GM12864 (cell line): ENCODE measurements around the gene RASGEF1C.

Experiments used
- DNase-seq: peaks from one replicate; pipeline ENCODE4 v3.0.0-alpha.2; 2011; ENCODE audit warnings: low read depth
- H3K4me3 ChIP-seq: 2 replicates; pipeline ENCODE4 v1.5.1; 2011; ENCODE audit warnings: mild to moderate bottlenecking, low read depth, low read length, control low read depth
- CTCF ChIP-seq: IDR thresholded peaks from 2 replicates; pipeline ENCODE4 v1.5.1; 2011; ENCODE audit warnings: low read depth, mild to moderate bottlenecking, moderate library complexity, low read length, control low read depth, inconsistent platforms; ENCODE audit errors: missing control alignments

RASGEF1C gene

GRCh38 chr5:180084638-180085561, 124.1 kb downstream of the RASGEF1C start:
- DNase-seq = no peak
- H3K4me3 ChIP-seq = no peak overlapping the region
- no peak for TF ChIP-seq CTCF

- TF ChIP-seq CTCF = no peak
- no peak for DNase-seq
- no peak overlapping the region for H3K4me3 ChIP-seq
Measured at GRCh38 chr5:180083529-180084060, 125.4 kb downstream of the RASGEF1C start.

DNA sequence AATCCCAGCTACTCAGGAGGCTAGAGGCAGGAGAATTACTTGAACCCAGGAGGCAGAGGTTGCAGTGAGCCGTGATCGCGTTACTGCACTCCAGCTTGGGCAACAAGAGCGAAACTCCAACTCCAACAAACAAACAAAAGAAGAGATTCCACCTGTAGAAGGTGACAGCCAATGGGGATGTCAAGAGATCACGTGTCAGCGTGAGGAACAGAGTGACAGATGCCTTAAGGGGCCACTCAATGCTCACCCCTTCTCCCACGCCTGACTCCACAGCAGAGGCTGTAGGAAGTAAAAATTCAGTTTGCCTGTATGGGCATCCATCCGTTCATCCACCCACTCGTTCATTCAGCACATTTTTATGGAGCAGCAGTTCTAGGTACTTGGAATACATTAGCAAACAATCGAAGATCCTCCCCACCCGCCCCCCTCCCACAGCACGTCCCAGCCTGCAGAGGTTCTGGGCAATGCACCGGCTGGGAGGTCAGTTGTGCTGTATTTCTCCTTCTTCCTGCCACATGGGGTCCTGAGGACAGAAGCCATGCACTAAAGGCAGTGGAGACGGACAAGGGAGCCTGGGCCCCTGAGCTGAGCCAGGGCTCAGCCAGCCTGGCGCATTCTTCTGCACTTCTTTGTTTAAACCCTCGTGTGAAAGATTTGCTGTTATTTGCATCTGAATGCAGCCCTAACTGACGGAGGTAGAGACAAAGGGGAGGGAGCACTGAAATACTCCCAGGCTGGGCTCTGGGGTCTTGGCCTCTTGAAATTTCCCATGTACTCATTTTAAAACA, 126.2 kb downstream of the RASGEF1C start:
- TF ChIP-seq CTCF = no peak
- no peak for DNase-seq
- H3K4me3 ChIP-seq = no peak overlapping the region

DNA sequence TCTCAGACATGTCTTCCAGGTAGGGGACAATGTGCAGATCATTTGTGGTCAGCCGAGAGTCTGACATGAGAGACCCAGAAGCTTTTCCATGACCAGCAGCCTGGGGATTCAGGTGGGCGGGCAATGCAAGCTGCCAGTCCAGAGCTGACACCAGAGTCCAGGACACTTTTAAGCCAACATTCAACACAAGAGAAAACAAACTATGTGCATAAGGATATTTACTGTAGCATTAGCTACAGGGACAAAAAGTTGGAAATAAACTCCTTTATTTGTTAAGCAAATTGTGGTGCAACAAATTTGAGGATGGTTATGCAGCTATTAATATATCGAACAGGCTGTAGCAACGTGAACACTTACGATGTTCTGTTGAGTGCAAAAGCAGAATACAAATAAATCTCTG, 127.5 kb downstream of the RASGEF1C start:
- no peak overlapping the region for H3K4me3 ChIP-seq
- no peak for TF ChIP-seq CTCF
- DNase-seq = no peak

GRCh38 chr5:180080486-180081280, 128.3 kb downstream of the RASGEF1C start:
- no peak for DNase-seq
- H3K4me3 ChIP-seq = no peak overlapping the region
- TF ChIP-seq CTCF = no peak

DNA sequence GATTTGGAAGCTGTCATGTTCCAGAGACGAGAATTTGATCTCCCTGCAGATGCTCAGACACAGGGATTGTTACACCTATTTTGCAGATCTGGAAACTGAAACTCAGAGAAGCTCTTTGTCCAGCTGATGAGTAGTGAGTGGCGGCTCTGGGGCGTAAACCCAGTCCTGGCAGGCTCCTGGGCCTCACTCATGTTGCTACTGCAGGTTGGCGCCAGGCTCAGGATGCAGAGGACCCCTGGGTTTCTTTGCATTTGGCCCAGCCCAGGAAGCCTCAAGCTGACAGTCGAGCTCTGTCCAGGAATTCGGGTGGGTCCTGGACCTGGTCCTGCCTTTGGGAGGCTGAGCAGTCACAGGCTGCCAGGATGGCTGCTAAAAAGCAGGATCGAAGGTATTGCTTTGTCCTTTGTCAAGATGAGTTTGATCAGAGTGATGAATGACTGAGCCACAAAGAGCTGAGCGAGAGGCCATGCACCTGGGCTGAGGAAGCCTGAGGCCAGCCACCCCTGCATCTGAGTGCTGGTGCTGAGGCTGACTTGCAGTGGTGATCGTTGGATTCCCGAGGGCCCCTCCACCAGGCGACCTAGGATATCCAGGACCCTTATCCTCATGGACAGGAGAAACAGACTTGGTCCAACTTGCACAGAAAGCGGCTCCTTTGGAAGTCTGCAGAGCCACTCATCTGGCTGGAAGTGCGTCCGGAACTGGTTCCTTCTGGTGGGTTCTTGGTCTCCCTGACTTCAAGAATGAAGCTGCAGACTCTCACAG, 129.1 kb downstream of the RASGEF1C start:
- no peak overlapping the region for H3K4me3 ChIP-seq
- TF ChIP-seq CTCF = no peak
- DNase-seq = no peak
